IMR-90 (cell line): ENCODE measurements around the gene TBX10. TPM values are rescaled to one million over a fixed set of nuclear protein-coding genes. Genes with fewer than 3 reads are reported as not detected.
"Not testable (repeated sequence)": the region's sequence is repeated elsewhere in the genome, so short reads cannot be mapped to it uniquely, and the experiment has no call there.

ENCODE experiments used
- ATAC-seq: fragments of 200-7000 bp; cut with Tn5 transposase; 2 replicates; pipeline ENCODE4 v1.9.1; 2020; ENCODE audit warnings: low read depth, mild to moderate bottlenecking, moderate library complexity
- BruUV-seq: library from RNA; stranded (reverse); fragments of 400-500 nt; replicated peaks from 2 replicates; lab custom pipeline; 2021; lab: Mats Ljungman, UMichigan
- CTCF ChIA-PET: fragments of 300-600 bp; formaldehyde crosslinking; extraction: SDS; loops from one replicate; lab custom pipeline; 2021; ENCODE audit warnings: antibody characterized with exemption; lab: Yijun Ruan, JAX
- POLR2A ChIA-PET: fragments of 300-600 bp; sonication (Branson Sonifier 250); formaldehyde crosslinking; loops from one replicate; lab custom pipeline; 2022; ENCODE audit warnings: antibody characterized with exemption; ENCODE audit not compliant: unreplicated experiment; lab: Charles Lee
- DNase-seq: peaks from one replicate; pipeline ENCODE4 v3.0.0; 2013
- H2AFZ ChIP-seq: replicated peaks from 2 replicates; pipeline ENCODE3; 2013; ENCODE audit warnings: low read length, mild to moderate bottlenecking; ENCODE audit not compliant: poor library complexity
- H2AK5ac ChIP-seq: 2 replicates; pipeline ENCODE4 v1.6.1; 2013; ENCODE audit warnings: low read depth, low read length, inconsistent platforms
- H2AK9ac ChIP-seq: replicated peaks from 2 replicates; pipeline ENCODE3; 2013; ENCODE audit warnings: mild to moderate bottlenecking, low read depth, low read length, moderate library complexity; ENCODE audit not compliant: poor library complexity
- H2BK120ac ChIP-seq: 2 replicates; pipeline ENCODE4 v1.6.1; 2013; ENCODE audit warnings: low read depth, low read length, inconsistent platforms
- H2BK15ac ChIP-seq: 3 replicates; pipeline ENCODE4 v1.6.1; 2013; ENCODE audit warnings: low read depth, low read length, inconsistent platforms
- H2BK20ac ChIP-seq: 2 replicates; pipeline ENCODE4 v1.6.1; 2013; ENCODE audit warnings: low read depth, mild to moderate bottlenecking, inconsistent platforms, low read length, moderate library complexity
- H2BK5ac ChIP-seq: 2 replicates; pipeline ENCODE4 v1.6.1; 2013; ENCODE audit warnings: mild to moderate bottlenecking, low read depth, low read length, inconsistent platforms; ENCODE audit not compliant: poor library complexity, severe bottlenecking
- H3K14ac ChIP-seq: replicated peaks from 2 replicates; pipeline ENCODE4 v1.6.1; 2013; ENCODE audit warnings: low read depth, low read length, inconsistent platforms
- H3K18ac ChIP-seq: 2 replicates; pipeline ENCODE4 v1.6.1; 2013; ENCODE audit warnings: low read depth, low read length, control low read depth
- H3K23ac ChIP-seq: 2 replicates; pipeline ENCODE4 v1.6.1; 2013; ENCODE audit warnings: low read depth, low read length, inconsistent platforms
- H3K27ac ChIP-seq: 2 replicates; pipeline ENCODE4 v1.5.1; 2013; ENCODE audit warnings: mild to moderate bottlenecking, control low read depth, low read length; ENCODE audit not compliant: insufficient read depth
- H3K27me3 ChIP-seq: 2 replicates; pipeline ENCODE4 v1.6.1; 2013; ENCODE audit warnings: low read length; ENCODE audit not compliant: control insufficient read depth, insufficient read depth
- H3K36me3 ChIP-seq: 2 replicates; pipeline ENCODE4 v1.6.1; 2013; ENCODE audit warnings: low read length, mixed read lengths; ENCODE audit not compliant: control insufficient read depth, insufficient read depth
- H3K4ac ChIP-seq: 2 replicates; pipeline ENCODE4 v1.6.1; 2013; ENCODE audit warnings: low read depth, low read length, inconsistent platforms
- H3K4me1 ChIP-seq: 2 replicates; pipeline ENCODE4 v1.6.1; 2013; ENCODE audit warnings: low read length, mixed read lengths; ENCODE audit not compliant: control insufficient read depth, insufficient read depth
- H3K4me2 ChIP-seq: 2 replicates; pipeline ENCODE4 v1.6.1; 2013; ENCODE audit warnings: low read depth, mild to moderate bottlenecking, control low read depth, low read length, moderate library complexity
- H3K4me3 ChIP-seq: 2 replicates; pipeline ENCODE4 v1.5.1; 2013; ENCODE audit warnings: low read depth, mild to moderate bottlenecking, control low read depth, low read length, moderate library complexity; ENCODE audit not compliant: insufficient read depth
- H3K56ac ChIP-seq: 2 replicates; pipeline ENCODE4 v1.6.1; 2013; ENCODE audit warnings: low read length, inconsistent platforms; ENCODE audit not compliant: insufficient read depth; ENCODE audit errors: extremely low read depth
- H3K79me1 ChIP-seq, 2 experiments: 2 replicates each; pipeline ENCODE4 v1.6.1; 2013; ENCODE audit warnings: low read length in 2 of 2, inconsistent platforms in 1 of 2, low read depth in 1 of 2
- H3K9ac ChIP-seq: 2 replicates; pipeline ENCODE4 v1.6.1; 2013; ENCODE audit warnings: low read depth, low read length, control low read depth
- H3K9me1 ChIP-seq: 2 replicates; pipeline ENCODE4 v1.6.1; 2013; ENCODE audit warnings: low read length, inconsistent platforms; ENCODE audit not compliant: insufficient read depth
- H3K9me3 ChIP-seq: 2 replicates; pipeline ENCODE4 v1.6.1; 2013; ENCODE audit warnings: low read length; ENCODE audit not compliant: control insufficient read depth, insufficient read depth
- H4K20me1 ChIP-seq: 2 replicates; pipeline ENCODE4 v1.6.1; 2013; ENCODE audit warnings: low read length, inconsistent platforms; ENCODE audit not compliant: insufficient read depth
- H4K5ac ChIP-seq: 2 replicates; pipeline ENCODE4 v1.6.1; 2013; ENCODE audit warnings: mild to moderate bottlenecking, low read depth, low read length, control low read depth
- H4K8ac ChIP-seq, 2 experiments: 2 replicates each; pipeline ENCODE4 v1.6.1; 2013; ENCODE audit warnings: low read depth in 2 of 2, low read length in 2 of 2, control low read depth in 1 of 2, inconsistent platforms in 1 of 2
- H4K91ac ChIP-seq: 2 replicates; pipeline ENCODE4 v1.6.1; 2013; ENCODE audit warnings: low read depth, low read length, inconsistent platforms; ENCODE audit not compliant: insufficient read depth
- BHLHE40 ChIP-seq: fragments of 150-350 bp; IDR thresholded peaks from 2 replicates; pipeline ENCODE4 v1.6.1; 2016; ENCODE audit warnings: mild to moderate bottlenecking, low read depth, low read length
- MAFK ChIP-seq: IDR thresholded peaks from 2 replicates; pipeline ENCODE4 v1.6.1; 2012; ENCODE audit warnings: low read depth, low read length, improper control_type of control experiment
- MXI1 ChIP-seq: IDR thresholded peaks from 2 replicates; pipeline ENCODE4 v1.6.1; 2012; ENCODE audit warnings: low read depth, mild to moderate bottlenecking, low read length, moderate library complexity, borderline replicate concordance
- NFE2L2 ChIP-seq: fragments of 150-350 bp; IDR thresholded peaks from 2 replicates; pipeline ENCODE4 v1.6.1; 2016; ENCODE audit warnings: low read depth, mild to moderate bottlenecking, low read length
- POLR2A ChIP-seq: IDR thresholded peaks from 2 replicates; pipeline ENCODE4 v1.6.1; 2012; ENCODE audit warnings: mild to moderate bottlenecking, low read depth, low read length
- RAD21 ChIP-seq: IDR thresholded peaks from 2 replicates; pipeline ENCODE4 v1.6.1; 2012; ENCODE audit warnings: low read length, improper control_type of control experiment
- WGBS, 2 experiments: methylation state at CpG; one replicate each; pipeline versions ENCODE4 v1.1.5 to v1.1.7; 2013; ENCODE audit warnings: missing lambda C conversion rate in 2 of 2; ENCODE audit not compliant: insufficient read length in 1 of 2; ENCODE audit errors: extremely low coverage in 2 of 2; 5-methylcytosine and 5-hydroxymethylcytosine counted together
- dilution Hi-C: fragments of 300-500 bp; cut with HindIII; formaldehyde crosslinking; loops from one replicate; pipeline ENCODE4 v1.14.3; 2018; ENCODE audit warnings: low sequenced_read_pairs; ENCODE audit not compliant: unreplicated experiment
- in situ Hi-C: fragments of 300-500 bp; cut with MboI; formaldehyde crosslinking; loops from 3 replicates; pipeline ENCODE4 v1.14.3; 2019; ENCODE audit warnings: low sequenced_read_pairs, inconsistent platforms, mixed read lengths
- intact Hi-C: fragments of 100-400 bp; cut with micrococcal nuclease; formaldehyde crosslinking; loops from 2 replicates; pipeline ENCODE4 v1.10.0; 2022
- polyA plus RNA-seq, 3 experiments: library from polyadenylated mRNA; depleted of rRNA; stranded (reverse); fragments of >200 nt; gene quantifications; 2 replicates each; pipeline ENCODE4 v1.2.3, GENCODE V29; 2012; ENCODE audit warnings: low replicate concordance in 1 of 3
- total RNA-seq: library from RNA; depleted of rRNA; stranded (reverse); fragments of >200 nt; gene quantifications from 2 replicates; pipeline ENCODE4 v1.2.3, GENCODE V29; 2012

Gene TBX10
- total and polyA plus RNA-seq, 2 of the 4 experiments (the other 2 are of a cell fraction): not detected

DNA sequence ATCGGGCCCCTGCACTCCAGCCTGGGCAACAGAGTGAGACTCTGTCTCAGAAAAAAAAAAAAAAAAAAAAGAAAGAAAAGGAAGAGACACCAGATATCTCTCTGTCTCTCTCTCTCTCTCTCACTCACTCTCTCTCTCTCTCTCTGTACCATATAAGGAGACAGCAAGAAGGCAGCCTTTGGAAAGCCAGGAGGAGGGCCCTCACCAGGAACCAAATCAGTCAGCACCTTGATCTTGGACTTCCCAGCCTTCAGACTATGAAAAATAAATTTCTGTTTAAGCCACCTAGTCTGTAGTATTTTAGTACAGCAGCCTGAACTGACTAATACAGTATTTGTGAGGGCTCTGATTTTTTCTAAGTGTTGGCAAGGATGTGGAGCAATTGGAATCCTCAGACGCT, 48.4 kb upstream of the TBX10 start:
- POLR2A ChIA-PET: no interaction called here
- H3K23ac ChIP-seq: no peak overlapping the region

DNA sequence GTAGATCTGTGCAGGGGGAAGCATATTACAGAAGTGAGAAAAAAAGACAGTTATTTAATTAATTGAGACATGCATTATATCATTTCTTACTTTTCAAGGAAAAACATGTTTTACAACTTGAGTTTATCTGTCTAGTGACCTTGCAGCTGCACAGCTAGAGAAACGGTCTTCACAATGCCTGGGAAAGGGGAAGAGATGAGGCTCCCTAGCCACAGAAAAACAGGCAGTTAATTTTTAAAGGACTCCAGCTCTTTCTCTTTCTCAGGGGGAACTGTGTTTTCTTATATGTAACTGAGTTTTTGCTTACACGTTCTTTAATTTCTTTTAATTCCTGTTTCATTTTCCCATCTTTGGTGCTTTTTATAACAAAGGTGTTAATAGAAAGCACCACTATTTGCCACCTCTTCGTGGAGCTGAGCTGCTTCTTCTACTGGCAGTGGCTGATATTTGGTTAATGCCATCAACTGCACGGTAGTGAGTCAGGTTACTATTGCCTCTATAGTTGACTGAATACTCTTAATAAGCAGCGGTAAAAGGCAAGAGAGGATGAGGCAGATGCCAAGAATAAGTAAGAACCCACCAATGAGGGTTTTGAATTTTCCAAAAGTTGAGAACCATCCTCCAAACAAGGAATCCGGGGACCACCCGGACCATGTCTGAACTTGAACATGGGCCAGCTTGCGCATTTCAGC, 46.2 kb upstream of the TBX10 start:
- H3K4ac ChIP-seq, H2BK5ac ChIP-seq, in situ Hi-C loops, intact Hi-C loops, H3K14ac ChIP-seq, H3K9me3 ChIP-seq, dilution Hi-C loops, H3K27ac ChIP-seq, H3K56ac ChIP-seq, H3K79me1 ChIP-seq, H3K36me3 ChIP-seq, H3K18ac ChIP-seq, BruUV-seq, H3K23ac ChIP-seq, H2BK15ac ChIP-seq, H2AK9ac ChIP-seq, CTCF ChIA-PET, H3K9ac ChIP-seq, H3K4me3 ChIP-seq, ATAC-seq, H4K5ac ChIP-seq, DNase-seq, H4K8ac ChIP-seq, H2BK120ac ChIP-seq, H4K20me1 ChIP-seq, H3K4me2 ChIP-seq, H3K4me1 ChIP-seq, H2AFZ ChIP-seq, H2BK20ac ChIP-seq, POLR2A ChIA-PET, H2AK5ac ChIP-seq, H3K9me1 ChIP-seq, H4K91ac ChIP-seq: not testable (repeated sequence)
- H3K27me3 ChIP-seq: peaks cover 22% of the 10 kb centered on the region
- WGBS, 2 experiments: no CpG with 5 or more reads among the region's 8 CpGs

More for the DNA sequence above, 48.4 kb upstream of the TBX10 start:
- Histone ChIP-seq H3K79me1 (no peaks in the 10 kb centered on the region), H3K27me3 (peaks cover 20% of the 10 kb centered on the region), H3K36me3 (no peaks in the 10 kb centered on the region), H3K14ac (no peak overlapping the region), H3K56ac (no peak overlapping the region), H2BK20ac (no peak overlapping the region), H3K4ac (no peak overlapping the region), H3K4me3 (no peak overlapping the region), H3K4me2 (no peak overlapping the region), H3K18ac (no peak overlapping the region), H3K27ac (no peak overlapping the region), H3K9me1 (no peaks in the 10 kb centered on the region), H3K9me3 (0 out of 2 replicates have a peak, but pooled peaks cover 2% of the 10 kb centered on the region), H2BK5ac (no peak overlapping the region), H4K91ac (no peak overlapping the region), H2AFZ (no peak overlapping the region), H2BK15ac (no peak overlapping the region), H4K8ac (no peak overlapping the region), H2AK5ac (no peak overlapping the region), H4K20me1 (no peaks in the 10 kb centered on the region), H2BK120ac (no peak overlapping the region), H3K9ac (no peak overlapping the region), H3K4me1 (no peaks in the 10 kb centered on the region), H2AK9ac (no peak overlapping the region), H4K5ac (no peak overlapping the region)
- in situ Hi-C loops (no loop called here), dilution Hi-C loops (no loop called here), intact Hi-C loops (no loop called here)
- no TSS peak for BruUV-seq
- TF ChIP-seq NFE2L2 (no peak), POLR2A (no peak), RAD21 (no peak), MXI1 (no peak), BHLHE40 (no peak), MAFK (no peak)
- CTCF ChIA-PET: no interaction called here
- no peak for ATAC-seq
- no CpG with 5 or more reads among the region's 2 CpGs for WGBS, 2 experiments
- DNase-seq: no peak
